ENCODE measurements around the gene RPS21. TPM values are rescaled to one million over a fixed set of nuclear protein-coding genes. Genes with fewer than 3 reads are reported as not detected.

The RPS21 gene
- total and polyA plus RNA-seq, 7 donors = 2,383 to 8,235 (median 4,772) TPM

GRCh38 chr20:62378215-62378614 is 8.7 kb upstream of the RPS21 start:
- no peaks in the 10 kb centered on the region for H3K36me3 ChIP-seq
- intact Hi-C loops (cut with DNase I) = loop anchor here (5.0 kb wide), 1 partner anchor 36 kb away; no protein-coding TSS in a partner anchor
- no peak for TF ChIP-seq EP300 (IDR thresholded peaks at IDR 0.05)
- TF ChIP-seq POLR2AphosphoS5 (IDR thresholded peaks at IDR 0.05) = no peak
- TF ChIP-seq POLR2A (IDR thresholded peaks at IDR 0.05) = no peak
- TF ChIP-seq CTCF (IDR thresholded peaks at IDR 0.05) = no peak
- DNase-seq = no peak
- WGBS, 2 donors = 72 to 75% methylated on average over 22 of the region's 22 CpGs
- peak overlapping the region; percentile 81 to 99 (median 86) for H3K27ac ChIP-seq
- H3K4me3 ChIP-seq = no peak overlapping the region
- peaks cover 0 to 62% (median 56%) of the 10 kb centered on the region in 4 donors for H3K4me1 ChIP-seq
- H3K27me3 ChIP-seq = no peaks in the 10 kb centered on the region
- no peaks in the 10 kb centered on the region for H3K9me3 ChIP-seq

GRCh38 chr20:62381202-62381797 is 5.6 kb upstream of the RPS21 start:
- intact Hi-C loops (cut with DNase I) = loop anchor here (10.0 kb wide), 1 partner anchor 236 kb away; the partner anchor contains the start of genes PSMA7 and SS18L1
- H3K27ac ChIP-seq = peak overlapping the region; percentile 44 to 59 (median 54)

GRCh38 chr20:62381842-62382241 is 5.1 kb upstream of the RPS21 start:
- Histone ChIP-seq H3K36me3 (no peaks in the 10 kb centered on the region), H3K4me1 (peaks cover 0 to 44% (median 36%) of the 10 kb centered on the region in 4 donors), H3K4me3 (no peak overlapping the region), H3K27me3 (no peaks in the 10 kb centered on the region), H3K27ac (peak overlapping the region in 3 of 4 donors; percentile 49 to 59 (median 58)), H3K9me3 (no peaks in the 10 kb centered on the region)
- no peak for DNase-seq
- intact Hi-C loops (cut with DNase I) = loop anchor here (1.0 to 10.0 kb wide), 2 partner anchors 80 to 237 kb away; partner anchors contain the start of genes ADRM1, PSMA7 and SS18L1
- TF ChIP-seq POLR2AphosphoS5 (IDR thresholded peaks at IDR 0.05) (no peak), CTCF (IDR thresholded peaks at IDR 0.05) (no peak), POLR2A (IDR thresholded peaks at IDR 0.05) (no peak), EP300 (IDR thresholded peaks at IDR 0.05) (no peak)
- 86 to 96% methylated on average over 6 of the region's 6 CpGs for WGBS, 2 donors

More at GRCh38 chr20:62381202-62381797, 5.6 kb upstream of the RPS21 start:
- Histone ChIP-seq H3K36me3 (no peaks in the 10 kb centered on the region), H3K4me1 (peaks cover 0 to 48% (median 41%) of the 10 kb centered on the region in 4 donors), H3K4me3 (no peak overlapping the region), H3K9me3 (no peaks in the 10 kb centered on the region), H3K27me3 (no peaks in the 10 kb centered on the region)
- no peak for DNase-seq
- peak in 1 of 4 donors; percentile 9 for TF ChIP-seq POLR2AphosphoS5 (IDR thresholded peaks at IDR 0.05)
- TF ChIP-seq CTCF (IDR thresholded peaks at IDR 0.05) = no peak
- WGBS, 2 donors = 77 to 83% methylated on average over 16 of the region's 16 CpGs

- DNase-seq = peak; percentile 89
- TF ChIP-seq CTCF (IDR thresholded peaks at IDR 0.05) (peak; percentile 89 to 94 (median 93)), POLR2AphosphoS5 (IDR thresholded peaks at IDR 0.05) (peak in 1 of 4 donors; percentile 6), EP300 (IDR thresholded peaks at IDR 0.05) (no peak)
- no peak overlapping the region for H3K4me3 ChIP-seq
- no peaks in the 10 kb centered on the region for H3K9me3 ChIP-seq
- H3K27ac ChIP-seq = peak overlapping the region; percentile 35 to 66 (median 58)
- H3K4me1 ChIP-seq = peaks cover 0 to 41% (median 32%) of the 10 kb centered on the region in 4 donors
- no peaks in the 10 kb centered on the region for H3K27me3 ChIP-seq
- H3K36me3 ChIP-seq = no peaks in the 10 kb centered on the region
- intact Hi-C loops (cut with DNase I) = loop anchor here (1.0 to 10.0 kb wide), 2 partner anchors 80 to 238 kb away; partner anchors contain the start of genes ADRM1, PSMA7 and SS18L1
- 41 to 47% methylated on average over 18 of the region's 18 CpGs for WGBS, 2 donors
Measured at GRCh38 chr20:62382306-62383198, 4.4 kb upstream of the RPS21 start.

Measured in sigmoid colon (tissue), 7 donors.